GM21717 (cell line): ENCODE data around the gene TCF12.

Experiments
- ATAC-seq: cut with Tn5 transposase; IDR thresholded peaks from one replicate; pipeline ENCODE4 v1.9.1; 2021; ENCODE audit warnings: mild to moderate bottlenecking, moderate library complexity; ENCODE audit not compliant: unreplicated experiment

The TCF12 gene

GRCh38 chr15:57236561-57237300, 318.3 kb downstream of the TCF12 start:
- no peak for ATAC-seq

GRCh38 chr15:57237301-57237642, 318.8 kb downstream of the TCF12 start:
- no peak for ATAC-seq

- no peak for ATAC-seq
Observed at GRCh38 chr15:57237676-57238075, 319.2 kb downstream of the TCF12 start.

GRCh38 chr15:57245130-57245529, 326.7 kb downstream of the TCF12 start:
- ATAC-seq, result no peak

DNA sequence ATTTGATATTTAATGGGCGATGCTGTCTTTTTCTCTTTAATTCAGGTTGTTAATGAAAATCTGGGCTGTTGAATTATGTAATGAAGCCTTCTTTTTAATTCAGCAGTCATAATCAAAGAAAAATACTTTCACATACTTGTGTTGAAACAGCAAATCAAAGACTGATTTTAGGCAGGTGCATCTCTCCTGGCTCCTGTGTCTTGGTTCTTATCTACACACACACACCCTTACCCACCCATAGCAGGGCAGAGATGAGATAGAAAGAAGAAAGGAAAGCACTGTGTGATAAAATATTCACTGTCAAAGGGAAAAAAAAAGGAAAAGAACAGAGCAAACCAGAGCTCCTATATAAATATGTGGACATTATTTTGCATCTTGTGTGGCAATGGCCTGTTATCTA, 327.3 kb downstream of the TCF12 start:
- no peak for ATAC-seq

- no peak for ATAC-seq
Observed at GRCh38 chr15:57248074-57248473, 329.6 kb downstream of the TCF12 start.

GRCh38 chr15:57251308-57251707, 332.9 kb downstream of the TCF12 start:
- ATAC-seq, result no peak

- no peak for ATAC-seq
Observed at GRCh38 chr15:57251941-57252340, 333.5 kb downstream of the TCF12 start.

GRCh38 chr15:57253082-57253481, 334.6 kb downstream of the TCF12 start:
- ATAC-seq, result no peak

GRCh38 chr15:57253500-57253899, 335.1 kb downstream of the TCF12 start:
- ATAC-seq, result no peak

DNA sequence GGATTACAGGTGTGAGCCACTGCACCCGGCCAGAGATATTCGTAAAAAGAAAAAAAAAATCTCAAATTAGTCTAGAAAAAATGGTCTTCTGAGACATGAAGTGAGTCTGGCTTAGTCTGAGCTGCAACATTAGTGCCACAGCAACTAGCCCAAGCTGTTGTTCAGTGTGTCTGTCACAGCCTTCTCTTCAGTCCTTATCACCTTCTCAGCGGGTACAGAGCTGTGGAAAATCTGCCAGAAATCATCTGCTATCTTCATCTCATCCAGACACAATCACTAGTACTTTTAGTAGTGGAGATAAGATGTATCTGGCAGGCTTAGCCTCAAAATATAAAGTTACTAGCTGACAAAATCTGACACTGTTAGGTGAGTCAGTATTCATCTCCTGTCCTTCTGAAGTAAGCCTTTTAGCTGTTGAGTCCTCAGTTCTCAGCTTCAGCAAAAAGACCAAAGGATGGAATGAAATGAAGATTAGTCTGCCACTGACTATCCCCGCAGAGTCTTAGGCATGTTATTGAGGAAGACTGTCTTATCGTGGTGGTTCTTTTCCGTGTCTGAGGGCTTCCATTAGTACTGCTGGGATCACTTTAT, 337.4 kb downstream of the TCF12 start:
- no peak for ATAC-seq

- ATAC-seq, result no peak
Observed at GRCh38 chr15:57256939-57257338, 338.5 kb downstream of the TCF12 start.

DNA sequence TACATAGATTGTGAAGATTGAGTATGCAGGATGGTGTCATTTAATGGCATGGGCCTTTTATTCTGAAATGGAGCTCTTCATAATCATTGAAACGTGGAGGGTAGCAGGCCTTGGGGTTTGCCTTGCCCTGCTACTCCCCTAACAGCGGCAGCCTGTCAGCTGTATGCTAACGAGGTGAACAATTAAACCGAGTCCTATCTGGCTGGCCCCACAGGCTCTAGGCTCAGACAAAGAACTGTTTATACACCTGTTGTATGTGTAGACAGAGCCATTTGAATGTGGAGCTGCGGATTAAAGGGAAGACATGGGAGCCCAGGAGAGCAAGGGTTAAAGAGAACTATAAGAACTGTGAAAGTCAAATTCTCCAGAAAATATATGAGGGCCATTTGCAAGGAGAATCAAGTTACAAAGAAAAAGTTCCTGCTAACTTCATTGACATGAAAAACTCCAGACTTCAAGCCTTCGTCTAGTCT, 341.2 kb downstream of the TCF12 start:
- ATAC-seq, result no peak

DNA sequence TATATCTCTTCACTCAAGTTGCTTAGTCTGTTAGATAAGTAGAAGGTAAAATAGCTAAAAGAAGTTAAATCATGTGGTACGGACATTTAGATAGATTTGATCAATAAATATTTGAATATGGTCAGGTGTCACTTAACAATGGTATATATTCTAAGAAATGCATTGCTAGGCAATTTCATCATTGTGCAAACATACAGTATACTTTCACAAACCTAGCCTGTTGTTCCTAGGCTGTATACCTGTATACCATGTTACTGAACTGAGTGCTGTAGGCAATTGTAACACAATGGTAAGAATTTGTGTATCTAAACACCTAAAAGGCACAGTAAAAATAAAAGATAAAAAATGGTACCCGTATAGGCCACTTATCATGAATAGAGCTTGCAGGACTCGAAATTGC, 345.1 kb downstream of the TCF12 start:
- no peak for ATAC-seq

- no peak for ATAC-seq
Observed at GRCh38 chr15:57272771-57273357, 354.4 kb downstream of the TCF12 start.

DNA sequence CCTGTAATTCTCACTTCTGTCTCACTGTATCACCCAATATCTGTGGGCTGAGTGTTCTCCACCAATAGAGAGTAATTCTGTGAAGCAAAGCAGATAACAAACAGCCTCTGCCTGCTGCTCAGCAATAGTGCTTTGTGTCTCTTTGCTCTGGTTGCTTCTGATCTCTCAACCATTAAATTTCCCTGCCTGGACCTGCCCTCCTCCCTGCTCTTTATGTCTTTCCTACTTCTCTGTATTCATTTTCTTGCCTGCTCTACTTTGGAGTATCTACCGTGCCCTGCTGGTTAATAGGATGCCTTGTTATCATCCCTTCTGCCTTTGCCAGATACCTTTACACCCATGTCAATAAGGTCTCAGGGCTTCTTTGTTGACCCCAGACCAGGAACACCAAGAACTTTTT, 355.0 kb downstream of the TCF12 start:
- no peak for ATAC-seq

- no peak for ATAC-seq
Observed at GRCh38 chr15:57278439-57278838, 360.0 kb downstream of the TCF12 start.

- ATAC-seq, result no peak
Observed at GRCh38 chr15:57280464-57280863, 362.0 kb downstream of the TCF12 start.

GRCh38 chr15:57281321-57281720, 362.9 kb downstream of the TCF12 start:
- peak; percentile 53 for ATAC-seq

DNA sequence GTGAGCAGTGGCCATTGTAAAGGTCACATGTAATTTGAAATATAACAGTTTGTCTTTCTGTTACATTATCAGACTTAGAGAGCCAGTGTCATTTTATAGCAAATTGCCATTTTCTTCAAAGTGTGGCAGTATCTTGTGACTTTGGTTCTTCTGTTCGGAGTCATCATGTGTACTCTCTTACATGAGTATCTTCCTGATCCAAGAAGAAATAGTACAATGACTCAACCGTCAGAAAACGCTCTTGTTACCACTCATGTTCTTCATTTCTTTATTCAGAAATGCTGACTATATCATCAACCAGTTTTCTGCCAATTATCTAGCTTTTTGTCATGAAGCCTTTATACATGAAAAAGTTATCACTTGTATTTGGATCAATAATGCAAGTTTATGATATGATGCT, 364.2 kb downstream of the TCF12 start:
- ATAC-seq, result no peak

GRCh38 chr15:57283774-57284503, 365.5 kb downstream of the TCF12 start:
- no peak for ATAC-seq

DNA sequence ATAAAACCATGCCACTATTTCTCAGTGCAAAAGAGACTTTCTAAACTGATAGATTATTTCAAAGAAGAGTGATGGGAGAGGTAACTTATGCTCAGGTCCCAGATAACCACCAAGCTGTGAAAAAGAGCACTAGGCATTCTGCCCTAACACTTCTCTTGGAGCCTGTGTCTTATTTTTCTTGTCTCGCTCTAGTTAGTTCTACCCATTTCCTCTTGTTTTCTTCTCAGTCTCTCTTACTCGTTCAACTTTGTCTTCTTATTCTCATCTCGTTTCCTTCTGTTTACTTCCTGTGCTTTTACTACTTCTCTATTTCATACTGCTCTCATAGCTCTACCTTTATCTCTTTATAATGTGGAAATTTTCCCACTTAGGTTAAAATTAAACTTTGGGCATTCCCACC, 366.1 kb downstream of the TCF12 start:
- ATAC-seq, result no peak
